H1 (cell line): ENCODE data around the gene AP2A1. TPM values are rescaled to one million over a fixed set of nuclear protein-coding genes. Genes with fewer than 3 reads are reported as not detected.

Experiments used
- ATF3 ChIP-seq: IDR thresholded peaks from 2 replicates; pipeline ENCODE4 v1.6.1; 2011; ENCODE audit warnings: low read depth, mild to moderate bottlenecking, low read length; ENCODE audit not compliant: insufficient read depth
- CBX5 ChIP-seq: fragments of 300-800, 300-1000 bp; sonication (generic); IDR thresholded peaks from 2 replicates; pipeline ENCODE4 v1.7.1; 2016; ENCODE audit warnings: antibody characterized with exemption, low read length, low read depth
- RXRA ChIP-seq: IDR thresholded peaks from 2 replicates; pipeline ENCODE4 v1.6.1; 2011; ENCODE audit warnings: low read depth, mild to moderate bottlenecking, low read length, moderate library complexity; ENCODE audit not compliant: insufficient read depth
- SP1 ChIP-seq: IDR thresholded peaks from 2 replicates; pipeline ENCODE4 v1.6.1; 2011; ENCODE audit warnings: low read depth, low read length
- polyA plus RNA-seq, 7 experiments: library from polyadenylated mRNA; depleted of rRNA in 3 of 7; stranded (reverse) in 5 of 7; unstranded in 2 of 7; fragments of >200 nt in 5 of 7; fragments of 200-250 nt in 2 of 7; gene quantifications; 1 replicate in 5 of 7; 2 replicates in 1 of 7; 4 replicates in 1 of 7; pipeline versions ENCODE4 v1.2.1 to v1.2.3, GENCODE V29; 2011 to 2013; ENCODE audit warnings: missing spikeins in 2 of 7, mixed read lengths in 2 of 7
- total RNA-seq: library from RNA; stranded (reverse); fragmentation: NEBNext Ultra II Directional; extraction: Animal tissue kit (Norgen Biotek cat#: 25700); gene quantifications from 2 replicates; pipeline ENCODE4 v1.2.1, GENCODE V29; 2021

The AP2A1 gene
- total and polyA plus RNA-seq, 2 of the 8 experiments (the other 6 are each of a cell fraction or from before 2014, with no cell fraction given), result 105 to 106 TPM

GRCh38 chr19:49840321-49840720 lies 73.5 kb downstream of the AP2A1 start (continued):
- TF ChIP-seq SP1 (no peak), ATF3 (no peak), CBX5 (no peak), RXRA (no peak)
